HEK293T (cell line): Measurements from ENCODE around the gene HSD11B1.

Experiments used
- CTCF ChIA-PET: fragments of 350-600 bp; formaldehyde crosslinking; extraction: SDS; loops from one replicate; lab custom pipeline; 2021; ENCODE audit warnings: antibody characterized with exemption, inconsistent platforms; lab: Yijun Ruan, JAX
- POLR2A ChIA-PET: fragments of 350-600 bp; formaldehyde crosslinking; extraction: SDS; loops from one replicate; lab custom pipeline; 2020; ENCODE audit warnings: antibody characterized with exemption, inconsistent platforms; lab: Yijun Ruan, JAX
- DNase-seq: peaks from one replicate; pipeline ENCODE4 v3.0.0; 2012; ENCODE audit warnings: mixed read lengths; ENCODE audit errors: extremely low spot score
- ARNT ChIP-seq: fragments of 450-650 bp; IDR thresholded peaks from 2 replicates; pipeline ENCODE4 v1.6.1; 2017; ENCODE audit warnings: mild to moderate bottlenecking
- BHLHE40 ChIP-seq: fragments of 450-650 bp; IDR thresholded peaks from 2 replicates; pipeline ENCODE4 v1.6.1; 2016; ENCODE audit warnings: mild to moderate bottlenecking, moderate library complexity, borderline replicate concordance
- CTBP1 ChIP-seq: fragments of 450-650 bp; IDR thresholded peaks from 2 replicates; pipeline ENCODE4 v1.6.1; 2016; ENCODE audit warnings: borderline replicate concordance
- ELF4 ChIP-seq: fragments of 450-650 bp; IDR thresholded peaks from 2 replicates; pipeline ENCODE4 v1.6.1; 2017; ENCODE audit warnings: antibody characterized with exemption
- FOXA1 ChIP-seq: fragments of 450-650 bp; IDR thresholded peaks from 2 replicates; pipeline ENCODE4 v1.6.1; 2016; ENCODE audit warnings: mild to moderate bottlenecking
- FOXK2 ChIP-seq: fragments of 450-650 bp; IDR thresholded peaks from 2 replicates; pipeline ENCODE4 v1.6.1; 2016; ENCODE audit warnings: mild to moderate bottlenecking
- FOXM1 ChIP-seq: fragments of 450-650 bp; IDR thresholded peaks from 2 replicates; pipeline ENCODE4 v1.6.1; 2017; ENCODE audit warnings: mild to moderate bottlenecking, borderline replicate concordance
- HDGF ChIP-seq: fragments of 450-650 bp; IDR thresholded peaks from 2 replicates; pipeline ENCODE4 v1.6.1; 2017; ENCODE audit warnings: antibody characterized with exemption, borderline replicate concordance
- L3MBTL2 ChIP-seq: fragments of 450-650 bp; conservative IDR thresholded peaks from 2 replicates; pipeline ENCODE4 v1.6.1; 2016; ENCODE audit warnings: mild to moderate bottlenecking
- LEF1 ChIP-seq: fragments of 450-650 bp; IDR thresholded peaks from 2 replicates; pipeline ENCODE4 v1.6.1; 2017; ENCODE audit warnings: mild to moderate bottlenecking, borderline replicate concordance
- NFRKB ChIP-seq: fragments of 450-650 bp; IDR thresholded peaks from 2 replicates; pipeline ENCODE4 v1.6.1; 2016; ENCODE audit warnings: mild to moderate bottlenecking, moderate library complexity
- PKNOX1 ChIP-seq: fragments of 450-650 bp; IDR thresholded peaks from 2 replicates; pipeline ENCODE4 v1.6.1; 2016
- SP1 ChIP-seq: fragments of 450-650 bp; IDR thresholded peaks from 2 replicates; pipeline ENCODE4 v1.6.1; 2017
- SUZ12 ChIP-seq: fragments of 450-650 bp; IDR thresholded peaks from 2 replicates; pipeline ENCODE4 v1.6.1; 2016; ENCODE audit warnings: mild to moderate bottlenecking
- TARDBP ChIP-seq: fragments of 450-650 bp; IDR thresholded peaks from 2 replicates; pipeline ENCODE4 v1.6.1; 2016
- ZNF384 ChIP-seq: fragments of 450-650 bp; IDR thresholded peaks from 2 replicates; pipeline ENCODE4 v1.6.1; 2016

HSD11B1 gene

GRCh38 chr1:209704584-209704983 is at the start of gene HSD11B1:
Gene HSD11B1 (plus strand): TSS chr1:209704846. CDS start chr1:209704943, 97 bp downstream.
- TF ChIP-seq TARDBP, result no peak
- TF ChIP-seq BHLHE40, result no peak
- ChIA-PET POLR2A (no interaction called here), CTCF (no interaction called here)
- no peak for DNase-seq

GRCh38 chr1:209655411-209656231 is 49.0 kb upstream of the HSD11B1 start:
- CTCF ChIA-PET, result no interaction called here
- no peak for DNase-seq

GRCh38 chr1:209657140-209657879 is 47.3 kb upstream of the HSD11B1 start:
- ChIA-PET CTCF (no interaction called here), POLR2A (no interaction called here)
- no peak for DNase-seq
- TF ChIP-seq CTBP1, result no peak
- TF ChIP-seq SUZ12, result no peak
- TF ChIP-seq SP1, result no peak
- no peak for TF ChIP-seq ZNF384
- no peak for TF ChIP-seq LEF1
- no peak for TF ChIP-seq ARNT
- TF ChIP-seq NFRKB, result no peak
- TF ChIP-seq BHLHE40, result no peak
- no peak for TF ChIP-seq FOXM1
- TF ChIP-seq FOXK2, result no peak
- no peak for TF ChIP-seq L3MBTL2
- no peak for TF ChIP-seq ELF4

More at GRCh38 chr1:209655411-209656231, 49.0 kb upstream of the HSD11B1 start:
- POLR2A ChIA-PET, result interaction anchor here (1.2 kb wide), 1 partner anchor 20 kb away, joined by 4 read pairs; the partner anchor contains the start of gene G0S2
- TF ChIP-seq HDGF, result no peak
- TF ChIP-seq L3MBTL2, result no peak

- DNase-seq, result no peak
- TF ChIP-seq LEF1, result no peak
- no peak for TF ChIP-seq FOXM1
- no peak for TF ChIP-seq L3MBTL2
- TF ChIP-seq ELF4, result no peak
- no peak for TF ChIP-seq SUZ12
- no peak for TF ChIP-seq FOXK2
- TF ChIP-seq ARNT, result no peak
- TF ChIP-seq PKNOX1, result no peak
- TF ChIP-seq HDGF, result no peak
- CTCF ChIA-PET, result no interaction called here
- POLR2A ChIA-PET, result interaction anchor here (0.8 kb wide), 1 partner anchor 19 kb away, joined by 3 read pairs; no protein-coding TSS in a partner anchor
Observed at GRCh38 chr1:209657918-209658317, 46.7 kb upstream of the HSD11B1 start.

- CTCF ChIA-PET, result no interaction called here
- TF ChIP-seq FOXM1 (no peak), FOXK2 (no peak), FOXA1 (no peak), CTBP1 (no peak), LEF1 (no peak)
- DNase-seq, result no peak
- POLR2A ChIA-PET, result no interaction called here
Observed at GRCh38 chr1:209659909-209660308, 44.7 kb upstream of the HSD11B1 start.

- ChIA-PET CTCF (no interaction called here), POLR2A (interaction anchor here (1.1 to 1.7 kb wide), 2 partner anchors 9 to 14 kb away, joined by 4 to 6 read pairs; partner anchors contain the start of gene G0S2)
- no peak for TF ChIP-seq BHLHE40
- no peak for TF ChIP-seq CTBP1
- TF ChIP-seq ELF4, result no peak
- no peak for TF ChIP-seq FOXM1
- no peak for TF ChIP-seq ARNT
- no peak for TF ChIP-seq L3MBTL2
- TF ChIP-seq TARDBP, result no peak
- no peak for TF ChIP-seq SUZ12
- no peak for TF ChIP-seq LEF1
- TF ChIP-seq FOXA1, result no peak
- TF ChIP-seq ZNF384, result no peak
- TF ChIP-seq FOXK2, result no peak
- TF ChIP-seq HDGF, result no peak
- no peak for TF ChIP-seq NFRKB
- TF ChIP-seq PKNOX1, result no peak
- DNase-seq, result no peak
Observed at GRCh38 chr1:209661071-209661470, 43.6 kb upstream of the HSD11B1 start.

GRCh38 chr1:209662879-209663327 is 41.7 kb upstream of the HSD11B1 start:
- POLR2A ChIA-PET, result interaction anchor here (1.7 kb wide), 1 partner anchor 12 kb away, joined by 6 read pairs; the partner anchor contains the start of gene G0S2
- TF ChIP-seq FOXM1, result no peak
- no peak for TF ChIP-seq CTBP1
- no peak for TF ChIP-seq FOXK2
- TF ChIP-seq NFRKB, result no peak
- no peak for TF ChIP-seq TARDBP
- no peak for TF ChIP-seq L3MBTL2
- no peak for TF ChIP-seq SP1
- no peak for TF ChIP-seq ELF4
- TF ChIP-seq HDGF, result no peak
- TF ChIP-seq PKNOX1, result no peak
- no peak for TF ChIP-seq ARNT
- TF ChIP-seq BHLHE40, result no peak
- TF ChIP-seq FOXA1, result no peak
- no peak for TF ChIP-seq SUZ12
- no peak for TF ChIP-seq LEF1
- TF ChIP-seq ZNF384, result no peak
- DNase-seq, result no peak
- CTCF ChIA-PET, result no interaction called here
